ENCODE data around the gene DOK3. TPM values are rescaled to one million over a fixed set of nuclear protein-coding genes. Genes with fewer than 3 reads are reported as not detected.
"Not testable (repeated sequence)": the region's sequence is repeated elsewhere in the genome, so short reads cannot be mapped to it uniquely, and the experiment has no call there.

DOK3 gene
- total RNA-seq, 1 donor from 2014 or later = 3.0 TPM

GRCh38 chr5:177496727-177497291, 12.8 kb downstream of the DOK3 start:
- no peak for DNase-seq

- DNase-seq = no peak
These were observed 13.4 kb downstream of the DOK3 start for GRCh38 chr5:177496070-177496726.

DNA sequence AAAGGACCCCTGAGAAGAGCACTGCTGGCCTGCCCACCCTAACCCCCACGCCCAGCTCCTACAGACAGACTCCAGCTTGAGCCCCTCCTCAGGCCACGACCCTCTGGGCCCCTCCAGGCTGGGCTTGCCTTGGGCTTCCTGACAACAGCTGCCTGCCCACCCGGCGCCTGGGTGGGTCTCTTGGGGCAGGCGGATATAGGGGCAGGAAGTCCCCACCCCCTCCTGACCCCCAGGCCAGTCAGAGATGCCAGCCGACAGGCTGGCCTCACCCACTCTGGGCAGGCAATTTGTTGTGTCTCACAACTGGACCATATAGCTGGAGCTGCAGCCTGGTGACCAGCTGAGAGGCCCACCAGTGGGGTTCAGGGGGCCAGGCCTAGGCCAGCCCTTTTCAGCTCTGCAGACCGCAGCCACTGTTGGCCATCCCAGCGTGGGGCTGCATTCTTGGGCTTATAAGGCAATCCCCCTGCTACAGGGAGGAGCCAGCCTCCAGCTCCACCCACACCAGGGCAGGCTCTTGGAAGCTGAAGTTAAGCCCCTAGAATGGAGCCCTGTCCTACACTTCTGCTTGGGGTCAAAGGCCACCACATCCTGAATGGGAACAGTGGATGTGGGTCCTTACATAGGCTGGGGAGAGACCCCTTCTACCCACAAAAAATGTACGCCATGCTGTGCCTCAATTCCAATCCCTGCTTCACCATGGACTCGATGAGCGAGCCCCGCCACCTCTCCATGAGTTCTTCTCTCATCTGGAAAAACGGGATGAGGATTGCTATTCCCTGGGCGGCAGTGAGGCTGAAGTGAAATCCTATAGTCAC, 14.2 kb downstream of the DOK3 start:
- no peak for DNase-seq

- DNase-seq = no peak
These were observed 15.1 kb downstream of the DOK3 start for GRCh38 chr5:177494346-177495195.

- DNase-seq = no peak
These were observed 15.8 kb downstream of the DOK3 start for GRCh38 chr5:177493795-177494345.

DNA sequence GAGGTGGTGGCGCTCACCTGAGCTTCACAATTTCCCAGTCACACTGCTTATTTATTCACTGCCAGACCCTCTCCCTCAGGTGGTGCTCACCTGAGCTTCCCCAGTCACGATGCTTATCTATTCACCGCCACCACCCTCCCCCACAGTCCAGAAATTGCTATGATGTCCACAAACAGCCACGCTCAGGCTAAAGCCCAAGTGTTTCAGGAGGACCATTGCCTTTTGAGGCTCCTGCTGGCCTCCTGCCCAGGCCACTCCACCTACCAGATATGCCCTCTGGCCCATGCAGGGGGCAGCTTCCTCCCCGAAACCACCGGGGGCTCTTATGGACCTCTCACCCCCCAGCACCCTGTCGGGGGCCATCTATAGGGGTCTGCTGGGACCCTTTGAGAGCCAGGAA, 16.8 kb downstream of the DOK3 start:
- no peak for DNase-seq

- no peak for DNase-seq
These were observed 17.5 kb downstream of the DOK3 start for GRCh38 chr5:177491983-177492746.

DNA sequence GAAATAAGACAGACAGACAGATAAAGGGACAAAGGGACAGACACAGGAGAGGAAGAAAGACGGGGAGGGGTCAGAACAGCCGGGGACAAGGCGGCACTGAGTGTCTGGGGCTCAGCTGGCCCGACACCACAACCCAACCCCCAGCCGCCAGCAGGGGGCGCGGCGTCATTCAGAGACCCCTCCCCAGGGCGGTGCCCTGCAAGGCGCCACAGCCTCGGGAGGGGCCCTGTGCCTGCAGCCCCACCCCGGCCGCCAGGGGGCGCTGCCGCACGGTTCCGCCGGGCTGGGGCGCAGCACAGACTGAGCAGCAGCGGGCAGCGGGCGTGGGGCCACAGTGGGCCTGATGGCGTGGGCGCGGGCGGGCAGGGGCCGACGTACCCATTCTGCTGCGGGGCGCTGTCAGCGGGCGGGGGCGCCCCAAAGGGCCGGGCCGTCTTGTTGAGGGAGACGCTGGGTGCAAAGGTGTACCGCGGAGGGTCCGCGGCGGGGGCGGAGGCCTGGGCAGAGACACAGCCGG, 18.1 kb downstream of the DOK3 start:
- DNase-seq = no peak

DNA sequence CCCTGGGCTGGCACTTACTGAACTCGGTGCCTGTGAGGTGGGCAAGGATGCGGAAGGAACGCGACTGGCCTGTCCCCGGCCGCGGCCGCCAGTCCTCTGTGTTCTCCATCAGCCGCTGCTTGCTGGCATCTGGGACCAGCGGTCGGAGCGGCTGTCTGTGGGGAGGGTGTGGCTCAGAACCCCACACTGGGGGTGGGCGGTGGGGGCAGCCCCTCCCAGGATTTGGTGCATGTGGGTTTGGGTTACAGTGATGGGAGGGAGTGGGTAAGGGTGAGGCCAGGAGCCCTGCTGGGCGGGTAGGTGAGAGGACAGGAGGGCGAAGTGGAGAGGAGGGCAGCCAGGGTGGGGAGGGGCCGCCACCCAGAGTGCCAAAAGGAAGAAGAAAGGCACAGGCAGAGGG, 18.6 kb downstream of the DOK3 start:
- no peak for DNase-seq

DNA sequence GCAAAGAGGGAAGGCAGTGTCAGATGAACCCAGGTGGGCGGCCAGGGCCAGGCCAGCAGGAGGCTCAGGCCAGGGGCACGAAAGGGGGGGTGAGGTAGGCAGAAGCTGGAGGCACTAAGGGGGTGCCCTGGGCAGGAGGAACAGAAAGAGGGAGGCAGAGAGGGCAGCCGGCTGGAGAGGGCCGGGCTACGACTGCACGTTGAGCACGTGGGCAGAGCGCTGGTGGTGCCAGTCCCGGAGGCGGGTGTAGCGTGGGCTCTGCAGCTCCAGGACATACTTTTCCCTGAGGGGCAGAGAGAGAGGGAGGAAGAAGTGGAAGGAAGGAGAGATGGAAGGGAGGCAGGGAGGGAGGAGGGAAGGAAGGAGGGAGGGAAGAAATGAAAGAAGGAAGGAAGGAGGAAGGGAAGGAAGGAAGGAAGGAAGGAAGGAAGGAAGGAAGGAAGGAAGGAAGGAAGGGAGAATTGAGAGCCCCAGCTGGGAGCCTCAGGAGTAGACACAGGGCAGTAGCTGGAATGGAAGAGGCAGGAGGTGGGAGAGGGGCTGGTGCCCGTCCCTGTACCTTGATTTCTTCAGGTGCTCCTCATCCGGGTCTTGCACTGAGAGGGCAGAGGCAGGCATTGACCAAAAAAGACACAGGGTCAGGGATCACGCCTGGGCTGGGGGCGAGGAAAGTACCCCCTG, 19.2 kb downstream of the DOK3 start:
- no peak for DNase-seq

DNA sequence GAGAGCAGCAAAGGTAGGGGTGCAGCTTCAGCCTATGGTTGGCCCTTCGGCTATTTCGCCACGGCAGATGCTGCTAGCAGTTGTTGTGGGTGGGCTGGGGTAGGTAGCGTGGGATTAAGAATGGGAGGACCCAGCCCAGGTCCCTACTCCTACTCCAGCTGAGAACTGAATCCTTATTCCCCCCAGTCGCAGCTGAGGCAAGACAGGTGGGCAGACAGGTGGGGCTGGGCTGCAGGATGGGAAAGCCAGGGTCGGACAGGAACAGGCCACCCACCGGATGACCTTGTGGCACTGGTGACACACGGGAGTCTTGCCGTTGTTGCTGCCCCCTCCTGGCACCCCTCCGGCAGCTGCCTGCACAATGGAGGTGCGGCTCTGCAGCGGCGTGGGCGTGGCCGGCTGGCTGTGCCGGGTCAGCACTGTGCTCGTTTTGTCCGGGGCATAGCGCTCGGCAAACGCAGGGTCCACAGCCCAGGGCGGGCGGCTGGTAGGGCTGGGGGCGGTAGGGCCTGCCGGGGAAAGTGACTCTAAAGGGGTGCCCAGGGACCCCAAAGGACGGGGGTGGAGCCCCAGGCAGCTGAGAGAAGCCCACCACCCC, 20.4 kb downstream of the DOK3 start:
- no peak for DNase-seq

DNA sequence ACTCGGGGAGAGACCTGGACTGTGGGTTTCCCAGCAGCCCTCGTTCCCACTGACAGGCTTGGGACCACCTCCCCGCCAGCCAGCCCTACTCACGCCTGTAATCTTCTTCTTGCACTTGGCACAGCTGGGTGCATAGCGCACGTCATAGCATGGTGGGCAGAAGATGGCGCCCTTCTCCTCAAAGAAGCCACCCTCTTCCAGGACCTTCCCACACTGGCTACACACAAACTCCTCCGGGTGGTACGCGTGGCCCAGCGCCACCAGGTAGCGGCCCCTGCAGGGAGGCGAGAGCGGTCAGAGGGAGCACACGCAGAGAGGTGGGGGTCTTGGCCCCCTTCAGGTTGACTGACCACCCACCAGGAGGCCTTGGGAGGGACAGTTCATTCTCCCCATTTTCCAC, 21.7 kb downstream of the DOK3 start:
- no peak for DNase-seq

- DNase-seq = no peak
These were observed 22.5 kb downstream of the DOK3 start for GRCh38 chr5:177487144-177487543.

GRCh38 chr5:177486256-177486655, 23.4 kb downstream of the DOK3 start:
- no peak for DNase-seq

GRCh38 chr5:177485753-177486152, 23.9 kb downstream of the DOK3 start:
- not testable (repeated sequence) for DNase-seq

- DNase-seq = no peak
These were observed 24.6 kb downstream of the DOK3 start for GRCh38 chr5:177484902-177485549.

GRCh38 chr5:177483994-177484901, 25.4 kb downstream of the DOK3 start:
- no peak for DNase-seq

- no peak for DNase-seq
These were observed 26.6 kb downstream of the DOK3 start for GRCh38 chr5:177483042-177483441.

DNA sequence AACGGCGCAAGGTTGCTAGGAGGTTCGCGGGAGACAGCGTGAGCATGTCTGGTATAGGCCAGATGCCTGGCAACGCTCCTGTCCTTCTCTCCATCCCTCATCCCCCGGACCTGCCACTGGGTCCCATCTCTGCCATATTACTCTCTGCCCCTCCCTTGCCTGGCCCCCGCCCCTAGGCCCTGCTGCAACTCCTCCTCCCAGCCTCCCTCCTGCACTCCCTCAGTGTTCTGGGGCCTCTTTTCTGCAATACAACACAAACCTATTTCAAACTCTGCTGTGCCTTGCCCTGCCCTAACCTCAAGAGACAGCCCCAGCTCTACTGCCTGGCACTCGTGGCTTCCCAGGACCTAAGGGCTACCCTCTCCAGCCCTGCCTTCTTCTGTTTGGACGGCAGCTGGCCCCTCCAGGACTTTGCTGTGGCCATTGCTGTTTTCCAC, 27.2 kb downstream of the DOK3 start:
- no peak for DNase-seq

Measured in occipital lobe (tissue), 2 donors.